Lower lobe of right lung (tissue), 2 donors: Measurements from ENCODE around the gene JMJD8. TPM values are rescaled to one million over a fixed set of nuclear protein-coding genes. Genes with fewer than 3 reads are reported as not detected.

Experiments
- ATAC-seq, 2 donors: fragments of 200-7000 bp; cut with Tn5 transposase; one replicate each; pipeline ENCODE4 v1.9.1; 2020 to 2022; ENCODE audit warnings: mild to moderate bottlenecking in 2 of 2, moderate library complexity in 2 of 2
- DNase-seq: peaks from one replicate; pipeline ENCODE4 v3.0.0-alpha.2; 2020
- H3K27ac ChIP-seq: fragments of 200-600 bp; one replicate; pipeline ENCODE4 v1.8.0; 2022
- H3K27me3 ChIP-seq: fragments of 200-600 bp; one replicate; pipeline ENCODE4 v1.8.0; 2022; ENCODE audit warnings: low read depth
- H3K36me3 ChIP-seq: fragments of 200-600 bp; one replicate; pipeline ENCODE4 v1.8.0; 2022; ENCODE audit warnings: mild to moderate bottlenecking
- H3K4me1 ChIP-seq: fragments of 200-600 bp; one replicate; pipeline ENCODE4 v1.8.0; 2022
- H3K4me3 ChIP-seq: fragments of 200-600 bp; one replicate; pipeline ENCODE4 v1.8.0; 2022; ENCODE audit warnings: mild to moderate bottlenecking
- H3K9me3 ChIP-seq: fragments of 200-600 bp; one replicate; pipeline ENCODE4 v1.8.0; 2022
- CTCF ChIP-seq: fragments of 200-600 bp; IDR thresholded peaks from one replicate; pipeline ENCODE4 v1.8.0; 2022; ENCODE audit warnings: antibody characterized with exemption, mild to moderate bottlenecking
- intact Hi-C: fragments of 100-400 bp; cut with DNase I; formaldehyde crosslinking; loops from one replicate; pipeline ENCODE4 v1.11.0; 2022
- total RNA-seq: library from RNA; stranded (reverse); fragmentation: NEBNext Ultra II Directional; extraction: Animal tissue kit (Norgen Biotek cat#: 25700); gene quantifications from one replicate; pipeline ENCODE4 v1.2.1, GENCODE V29; 2021
- donor health status: DM: no; HTN: yes; CAD: no; lungs with severe emphysema.

Gene JMJD8
- total RNA-seq, 1 donor from 2014 or later, result 43.2 TPM

- H3K9me3 ChIP-seq, result no peaks in the 10 kb centered on the region
- peaks cover 19% of the 10 kb centered on the region for H3K4me1 ChIP-seq
- DNase-seq (peak; percentile 68), ATAC-seq (no peak)
- peak within 1 kb of the TSS; percentile 41 for H3K4me3 ChIP-seq
- TF ChIP-seq CTCF, result no peak
- peaks cover 11% of the 10 kb centered on the region for H3K27me3 ChIP-seq
- peaks cover 39% of the 10 kb centered on the region for H3K36me3 ChIP-seq
- intact Hi-C loops, result no loop called here
- no peak within 1 kb of the TSS for H3K27ac ChIP-seq
These were observed 8.9 kb downstream of the JMJD8 start, which contains the start of gene RHBDL1 for GRCh38 chr16:674968-675883. TSS of gene RHBDL1 (plus strand) at chr16:675671. CDS start at chr16:675791, 120 bp downstream.

- Histone ChIP-seq H3K4me3 (no peak overlapping the region), H3K27me3 (peaks cover 11% of the 10 kb centered on the region), H3K27ac (no peak overlapping the region), H3K36me3 (peaks cover 47% of the 10 kb centered on the region), H3K9me3 (no peaks in the 10 kb centered on the region), H3K4me1 (peaks cover 20% of the 10 kb centered on the region)
- ATAC-seq (no peak), DNase-seq (no peak)
- intact Hi-C loops, result no loop called here
- no peak for TF ChIP-seq CTCF
These were observed 9.8 kb downstream of the JMJD8 start for GRCh38 chr16:674214-674881.

DNA sequence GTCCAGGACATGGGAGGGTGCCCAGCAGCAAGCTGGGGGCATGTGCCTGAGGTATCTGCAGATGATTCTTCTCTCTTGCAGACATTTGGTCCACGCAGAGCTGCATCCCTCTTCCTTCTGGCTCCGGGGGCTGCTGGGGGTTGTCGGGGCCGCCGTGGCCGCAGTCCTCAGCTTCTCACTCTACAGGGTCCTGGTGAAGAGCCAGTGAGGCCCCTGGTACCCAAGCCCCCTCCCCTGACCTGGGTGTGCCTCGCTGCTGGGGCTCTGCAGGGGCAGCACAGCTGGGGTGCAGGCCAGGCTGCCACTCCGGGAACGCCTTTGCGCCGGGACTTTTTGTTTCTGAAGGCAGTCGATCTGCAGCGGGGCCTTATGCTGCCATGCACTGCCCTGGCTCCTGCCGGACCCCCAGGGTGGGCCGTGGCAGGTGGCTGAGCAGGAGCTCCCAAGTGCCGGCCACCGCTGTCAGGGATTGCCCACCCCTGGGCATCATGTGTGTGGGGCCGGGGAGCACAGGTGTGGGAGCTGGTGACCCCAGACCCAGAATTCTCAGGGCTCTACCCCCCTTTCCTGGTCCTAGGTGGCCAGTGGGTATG, 10.6 kb downstream of the JMJD8 start:
- no peak for DNase-seq
- peaks cover 49% of the 10 kb centered on the region for H3K36me3 ChIP-seq
- TF ChIP-seq CTCF, result no peak

GRCh38 chr16:672851-673250, 11.3 kb downstream of the JMJD8 start:
- peaks cover 11% of the 10 kb centered on the region for H3K27me3 ChIP-seq
- ATAC-seq, result no peak
- intact Hi-C loops, result no loop called here
- H3K9me3 ChIP-seq, result no peaks in the 10 kb centered on the region
- H3K4me3 ChIP-seq, result no peak overlapping the region
- DNase-seq, result no peak
- no peak overlapping the region for H3K27ac ChIP-seq
- H3K36me3 ChIP-seq, result peaks cover 49% of the 10 kb centered on the region
- H3K4me1 ChIP-seq, result peaks cover 22% of the 10 kb centered on the region
- TF ChIP-seq CTCF, result no peak

More for the DNA sequence above, 10.6 kb downstream of the JMJD8 start:
- intact Hi-C loops, result no loop called here
- Histone ChIP-seq H3K27me3 (peaks cover 11% of the 10 kb centered on the region), H3K4me3 (no peak overlapping the region), H3K9me3 (no peaks in the 10 kb centered on the region), H3K27ac (no peak overlapping the region), H3K4me1 (peaks cover 21% of the 10 kb centered on the region)
- no peak for ATAC-seq

DNA sequence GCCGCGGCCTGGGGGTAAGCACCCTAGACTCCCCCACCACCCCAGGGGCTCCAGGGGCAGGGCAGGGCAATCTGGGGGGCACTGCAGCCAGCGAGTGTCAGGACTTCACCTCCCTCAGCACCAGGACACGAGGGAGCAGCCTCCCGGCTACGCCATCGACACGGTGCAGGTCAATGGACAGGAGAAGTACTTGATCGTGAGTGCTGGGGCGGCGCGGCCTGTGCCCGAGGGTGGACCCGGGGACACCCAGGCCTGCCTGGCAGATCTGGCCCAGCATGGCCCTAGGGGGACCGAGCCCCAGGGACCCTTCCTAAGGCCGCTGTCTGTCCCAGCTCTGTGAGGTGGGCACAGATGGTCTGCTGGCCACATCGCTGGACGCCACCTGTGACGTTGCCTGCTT, 11.8 kb downstream of the JMJD8 start:
- H3K27ac ChIP-seq, result no peak overlapping the region
- DNase-seq, result no peak
- ATAC-seq, result no peak
- H3K4me1 ChIP-seq, result peaks cover 26% of the 10 kb centered on the region
- H3K27me3 ChIP-seq, result peaks cover 11% of the 10 kb centered on the region
- H3K36me3 ChIP-seq, result peaks cover 49% of the 10 kb centered on the region
- no peak for TF ChIP-seq CTCF
- H3K4me3 ChIP-seq, result no peak overlapping the region
- intact Hi-C loops, result no loop called here
- H3K9me3 ChIP-seq, result no peaks in the 10 kb centered on the region
